Eye (tissue), 1 donor: Measurements from ENCODE around the gene DUSP23.
A peak's percentile ranks its signal among the peaks of the same experiment; 100 is the strongest.

Experiments used
- DNase-seq: peaks from one replicate; pipeline ENCODE4 v3.0.0-alpha.2; 2015

DUSP23 gene

DNA sequence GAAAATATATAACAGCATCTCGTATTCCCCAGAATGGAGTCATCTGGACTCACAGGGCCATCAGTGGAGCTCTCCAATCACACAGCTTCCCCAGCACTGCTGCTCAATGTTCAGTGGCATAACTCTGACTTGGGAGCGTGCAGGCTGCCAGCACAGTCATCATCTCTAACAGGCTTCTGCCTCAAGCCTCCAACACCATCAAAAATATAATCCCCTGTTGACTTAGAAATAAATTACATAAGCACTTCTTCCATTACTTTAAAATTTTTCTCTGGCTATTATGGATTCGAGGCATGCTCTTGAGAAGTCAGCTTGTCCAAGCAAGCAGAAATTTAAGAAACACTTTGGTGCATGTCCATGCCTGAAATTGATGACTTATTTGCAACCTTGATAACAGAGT is 6.2 kb downstream of the DUSP23 start:
- DNase-seq, result no peak

GRCh38 chr1:159790237-159790917 is 9.6 kb downstream of the DUSP23 start:
- DNase-seq, result peak; percentile 61

GRCh38 chr1:159791031-159791430 is 10.3 kb downstream of the DUSP23 start:
- DNase-seq, result no peak

DNA sequence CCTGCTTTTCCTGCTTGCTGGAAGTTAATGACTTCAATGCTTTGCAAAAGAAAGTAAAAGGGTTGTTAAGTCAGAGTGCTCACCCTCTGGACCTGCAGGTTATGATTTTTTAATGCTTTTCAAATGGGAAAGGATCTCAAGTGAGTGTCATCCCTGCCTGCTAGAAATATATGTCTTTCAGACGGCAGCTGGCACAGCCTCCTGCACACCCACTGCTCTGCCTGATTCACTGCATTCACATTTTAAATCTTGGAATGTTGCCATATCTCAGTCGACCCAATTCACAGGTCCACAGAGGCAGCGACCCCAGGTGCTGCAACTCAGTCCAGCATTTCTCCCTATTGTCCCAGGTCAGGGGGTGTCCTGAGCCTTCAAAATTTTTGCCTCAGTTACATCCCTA is 10.7 kb downstream of the DUSP23 start:
- DNase-seq, result no peak

- no peak for DNase-seq
Observed at GRCh38 chr1:159795534-159795933, 14.8 kb downstream of the DUSP23 start.

DNA sequence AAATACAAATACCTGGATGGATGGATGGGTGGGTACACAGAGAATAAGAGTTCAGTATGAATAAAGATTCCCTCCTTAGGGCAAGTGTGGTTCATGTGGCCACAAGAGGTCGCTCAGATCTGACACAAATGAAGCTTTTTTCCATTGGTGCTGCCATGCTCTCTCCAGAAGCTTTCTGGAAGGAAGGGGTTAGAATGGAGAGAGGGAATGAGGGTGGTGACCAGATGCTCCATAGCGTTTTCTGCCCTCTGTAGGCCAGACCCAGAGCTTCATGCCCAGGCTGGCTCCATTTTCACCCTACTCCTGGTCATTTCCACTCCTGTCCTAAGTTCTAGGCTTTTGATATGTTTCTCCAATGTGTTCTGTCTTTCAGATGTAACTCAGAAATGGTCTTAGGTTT is 18.1 kb downstream of the DUSP23 start:
- peak; percentile 89 for DNase-seq

DNA sequence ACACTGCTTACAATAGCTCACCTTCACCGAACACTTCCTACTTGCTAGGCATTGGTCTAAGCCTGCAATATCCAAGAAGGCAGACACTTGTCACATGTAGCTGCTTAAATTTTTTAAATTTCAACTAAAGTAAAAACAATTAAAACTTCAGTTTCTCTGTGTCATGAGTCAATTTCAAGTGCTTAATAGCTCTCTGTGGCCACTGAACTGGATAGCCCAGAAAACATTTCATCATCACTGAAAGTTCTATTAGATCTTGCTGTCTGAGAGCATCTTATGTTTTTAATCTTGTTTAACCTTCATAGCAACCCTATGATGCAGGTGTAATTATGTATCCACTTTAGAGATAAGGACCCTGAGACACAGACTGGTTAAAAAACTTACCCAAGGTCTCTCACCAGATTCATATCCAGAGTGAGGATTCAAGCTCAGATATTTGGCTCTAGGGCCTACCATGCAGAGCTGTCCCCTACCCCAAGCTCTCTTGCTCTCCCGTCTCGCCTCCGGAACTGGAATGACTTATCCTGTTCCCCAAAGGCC is 18.8 kb downstream of the DUSP23 start:
- DNase-seq, result no peak

DNA sequence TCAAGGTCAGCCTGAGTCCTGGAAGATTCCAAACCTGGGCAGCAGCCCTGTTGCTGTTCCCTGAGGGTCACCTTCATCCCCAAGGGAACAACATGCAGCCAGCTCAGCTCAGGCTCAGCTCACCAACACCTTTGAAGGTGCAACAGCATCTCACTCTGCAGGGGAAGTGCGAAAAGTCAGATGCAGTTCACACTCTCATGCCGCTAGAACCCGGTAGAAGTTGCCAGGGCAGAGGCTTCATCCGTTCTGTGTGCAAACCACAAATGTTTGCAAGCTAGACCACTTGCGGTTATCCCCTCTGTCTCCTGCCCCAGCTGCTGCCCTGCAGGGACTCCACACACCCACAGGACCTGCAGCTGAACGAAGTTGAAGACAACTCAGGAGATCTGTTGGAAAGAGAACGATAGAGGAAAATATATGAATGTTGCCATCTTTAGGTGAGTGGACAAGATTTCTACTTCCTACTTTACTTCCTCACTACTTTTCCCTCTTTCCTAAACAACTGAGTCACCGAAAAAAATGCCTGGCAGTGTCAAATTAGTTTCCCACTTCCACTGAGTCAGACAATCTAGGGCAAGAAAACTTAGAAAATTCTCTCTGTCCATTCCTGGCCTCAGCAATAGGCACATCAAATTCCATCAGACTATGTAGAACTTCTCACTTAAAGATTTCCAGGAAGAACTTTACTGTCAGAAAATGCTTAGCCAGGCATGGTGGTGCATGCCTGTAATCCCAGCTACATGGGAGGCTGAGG is 19.6 kb downstream of the DUSP23 start:
- no peak for DNase-seq

- no peak for DNase-seq
Observed at GRCh38 chr1:159802111-159802510, 21.3 kb downstream of the DUSP23 start, which contains the start of gene FCRL6. TSS of gene FCRL6 (plus strand) at chr1:159802360. CDS start at chr1:159802425, 65 bp downstream.

- no peak for DNase-seq
Observed at GRCh38 chr1:159803956-159804689, 23.4 kb downstream of the DUSP23 start.

DNA sequence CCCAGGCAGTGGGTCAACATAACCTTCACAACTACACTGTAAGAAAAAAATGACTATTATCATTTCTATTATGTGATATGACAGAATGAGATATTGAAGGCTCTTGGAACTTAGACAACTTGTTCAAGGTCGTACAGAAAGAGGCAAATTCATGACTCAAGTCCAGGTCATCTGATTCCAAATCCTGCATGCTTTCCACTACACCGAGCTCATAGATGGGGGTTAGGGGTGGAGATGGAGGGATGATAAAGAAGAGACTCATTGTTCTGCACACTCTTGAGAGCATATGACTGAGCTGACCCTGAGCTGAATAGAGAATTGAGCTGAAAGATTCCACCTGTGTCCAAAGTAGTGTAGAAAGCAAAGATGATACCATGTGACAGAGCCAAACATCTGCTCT is 24.2 kb downstream of the DUSP23 start:
- DNase-seq, result no peak

- no peak for DNase-seq
Observed at GRCh38 chr1:159815926-159816325, 35.2 kb downstream of the DUSP23 start.

DNA sequence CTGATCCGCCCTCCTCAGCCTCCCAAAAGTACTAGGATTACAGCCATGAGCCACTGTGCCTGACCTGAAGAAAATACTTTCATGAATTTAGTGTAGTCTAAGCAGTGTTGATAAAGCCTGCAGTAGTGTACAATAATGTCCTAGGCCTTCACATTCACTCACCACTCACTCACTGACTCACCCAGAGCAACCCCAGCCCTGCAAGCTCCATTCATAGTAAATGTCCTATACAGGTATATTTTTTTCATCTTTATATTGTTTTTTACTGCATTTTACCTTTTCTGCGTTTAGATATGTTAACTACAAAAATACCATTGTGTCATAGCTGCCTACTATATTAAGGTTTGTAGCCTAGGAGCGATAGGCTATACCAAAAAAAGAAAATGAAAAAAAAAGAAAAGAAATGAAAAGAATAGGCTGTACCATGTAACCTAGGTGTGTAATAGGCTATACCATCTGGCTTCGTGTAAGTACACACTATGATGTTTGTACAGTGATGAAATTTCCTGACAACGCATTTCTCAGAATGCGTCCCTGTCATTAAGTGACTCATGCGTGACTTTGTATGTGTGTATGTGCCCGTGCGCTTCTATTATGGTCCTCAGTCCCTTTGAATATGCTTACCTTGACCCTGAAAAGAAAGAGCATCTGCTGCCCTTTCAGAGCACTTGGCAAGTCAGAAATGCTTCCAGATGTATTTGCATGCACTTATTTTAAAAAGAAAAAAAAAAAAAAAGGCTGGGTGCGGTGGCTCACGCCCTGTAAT is 36.7 kb downstream of the DUSP23 start:
- no peak for DNase-seq

- no peak for DNase-seq
Observed at GRCh38 chr1:159821171-159821867, 40.6 kb downstream of the DUSP23 start.

GRCh38 chr1:159823406-159823805 is 42.6 kb downstream of the DUSP23 start:
- DNase-seq, result peak; percentile 73

DNA sequence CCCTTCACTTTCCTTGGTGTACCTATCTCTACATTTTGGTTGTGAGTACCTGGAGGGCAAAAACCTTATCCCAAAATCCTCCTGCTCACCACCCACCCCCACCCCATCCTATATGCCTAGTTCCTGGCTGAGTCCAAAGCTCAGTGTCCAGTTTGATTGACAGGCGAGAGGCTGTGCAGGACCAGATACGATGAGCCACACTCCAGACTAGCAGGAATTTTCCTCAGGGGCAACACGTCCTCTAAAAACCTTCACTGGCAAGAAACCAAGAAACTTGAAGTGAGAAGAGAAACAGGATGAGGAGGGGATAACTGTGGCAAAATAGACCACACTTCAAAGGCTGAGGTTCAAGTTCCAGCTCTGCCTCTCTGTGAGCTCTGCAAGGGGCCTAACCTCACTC is 44.8 kb downstream of the DUSP23 start:
- DNase-seq, result no peak

- DNase-seq, result no peak
Observed at GRCh38 chr1:159826441-159827101, 45.8 kb downstream of the DUSP23 start, which contains the start of gene SLAMF8. TSS of gene SLAMF8 (plus strand) at chr1:159826873. CDS start at chr1:159826899, 26 bp downstream.

DNA sequence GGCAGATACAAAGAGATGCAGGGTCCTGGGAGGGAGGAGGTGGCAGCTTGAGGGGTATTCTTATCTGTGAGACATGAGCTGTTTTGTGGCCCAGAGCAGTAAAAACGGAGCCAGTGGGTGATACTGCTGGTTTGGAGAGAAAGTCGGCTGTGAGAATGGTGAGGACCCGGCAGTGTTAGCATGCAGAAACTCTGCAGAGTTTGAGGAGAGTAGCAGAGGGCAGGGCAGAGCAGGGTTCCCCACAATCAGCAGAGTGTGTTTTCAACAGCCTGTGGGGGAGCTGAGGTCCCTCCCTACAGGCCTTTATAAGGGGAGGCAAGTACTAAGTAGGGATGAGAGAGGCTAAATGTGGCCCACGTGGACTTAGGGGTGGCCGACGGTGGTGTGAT is 46.3 kb downstream of the DUSP23 start:
- no peak for DNase-seq

GRCh38 chr1:159827549-159827948 is 46.8 kb downstream of the DUSP23 start:
- no peak for DNase-seq

DNA sequence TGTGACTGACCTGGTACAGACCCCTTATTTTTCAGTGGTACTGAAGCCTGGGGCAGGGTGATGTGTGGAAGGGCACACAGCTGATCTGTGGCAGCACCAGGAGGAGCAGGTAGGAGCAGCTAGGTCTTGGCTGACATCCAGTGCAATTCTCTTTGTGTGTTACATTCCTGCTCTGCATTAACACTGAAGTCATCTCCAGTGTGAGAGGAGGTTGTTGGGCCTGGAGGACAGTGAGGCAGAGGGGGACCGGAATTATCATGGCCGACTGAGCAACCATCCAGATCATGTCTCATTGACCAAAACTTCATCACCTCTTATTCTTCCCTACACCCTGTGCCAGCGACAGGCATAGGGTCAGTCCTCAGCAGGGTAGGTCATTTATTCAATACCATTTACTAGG is 47.4 kb downstream of the DUSP23 start:
- no peak for DNase-seq

- DNase-seq, result no peak
Observed at GRCh38 chr1:159828581-159829272, 48.0 kb downstream of the DUSP23 start.
